A549 treated with ZK216348 at 1 μM for 4 hours (cell line): Measurements from ENCODE around the gene EME2. TPM values are rescaled to one million over a fixed set of nuclear protein-coding genes. Genes with fewer than 3 reads are reported as not detected.

Experiments
- total RNA-seq: library from RNA; stranded (reverse); fragments of 200-300 nt; extraction: Qiagen RNA extraction; gene quantifications from 5 replicates; pipeline ENCODE4 v1.2.3, GENCODE V29; 2022; ENCODE audit warnings: low read depth

EME2 gene, protein sequence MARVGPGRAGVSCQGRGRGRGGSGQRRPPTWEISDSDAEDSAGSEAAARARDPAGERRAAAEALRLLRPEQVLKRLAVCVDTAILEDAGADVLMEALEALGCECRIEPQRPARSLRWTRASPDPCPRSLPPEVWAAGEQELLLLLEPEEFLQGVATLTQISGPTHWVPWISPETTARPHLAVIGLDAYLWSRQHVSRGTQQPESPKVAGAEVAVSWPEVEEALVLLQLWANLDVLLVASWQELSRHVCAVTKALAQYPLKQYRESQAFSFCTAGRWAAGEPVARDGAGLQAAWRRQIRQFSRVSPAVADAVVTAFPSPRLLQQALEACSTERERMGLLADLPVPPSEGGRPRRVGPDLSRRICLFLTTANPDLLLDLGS
- 5.3 to 12.7 TPM (median 10.6 TPM) in 5 replicates for total RNA-seq

GRCh38 chr16:1772362-1772907, at the start of gene EME2:
TSS of gene EME2 (plus strand) at chr16:1772810. CDS start at chr16:1773228, 418 bp downstream.

GRCh38 chr16:1771188-1771863, 1.3 kb upstream of the EME2 start, which contains the start of gene NME3:
TSS of gene NME3 (minus strand) at chr16:1771543. CDS start at chr16:1771534, 9 bp downstream.

DNA sequence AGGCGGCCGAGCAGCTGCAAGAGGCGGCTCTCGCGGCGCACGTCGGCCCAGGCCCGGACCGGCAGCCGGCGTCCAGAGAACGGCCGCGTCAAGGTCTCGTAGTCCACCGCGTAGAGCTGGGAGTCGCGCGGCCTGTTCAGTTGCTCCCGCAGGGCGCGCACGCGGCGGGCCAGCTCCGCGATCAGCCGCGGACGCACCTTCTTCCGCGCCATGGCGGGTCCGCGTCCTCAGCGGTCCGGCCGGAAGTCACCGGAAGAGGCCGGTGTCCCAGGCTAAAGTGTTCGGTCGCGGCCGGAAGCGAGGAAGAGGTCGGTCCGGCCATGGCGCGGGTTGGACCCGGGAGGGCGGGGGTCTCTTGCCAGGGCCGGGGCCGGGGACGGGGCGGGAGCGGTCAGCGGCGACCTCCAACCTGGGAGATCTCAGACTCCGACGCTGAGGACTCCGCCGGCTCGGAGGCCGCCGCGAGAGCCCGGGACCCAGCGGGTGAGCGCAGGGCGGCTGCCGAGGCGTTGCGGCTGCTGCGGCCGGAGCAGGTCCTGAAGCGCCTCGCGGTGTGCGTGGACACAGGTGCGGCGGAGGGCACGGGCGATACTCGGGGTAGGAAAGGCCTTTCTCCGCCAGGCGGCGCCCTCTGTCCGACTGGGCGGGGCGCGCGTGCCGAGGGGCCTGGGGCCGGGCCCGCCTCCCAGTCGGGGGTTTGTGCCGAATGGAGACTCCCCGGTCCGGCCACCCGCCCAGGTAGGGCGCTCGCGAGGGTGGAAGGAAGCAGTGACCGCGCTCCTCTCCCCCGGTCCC, 495 bp downstream of the EME2 start, which contains the start of gene MRPS34:
Gene MRPS34, minus strand, starts transcription at position 227 of the 795 bp plus-strand sequence. Its CDS starts 15 bp downstream, at position 212.

GRCh38 chr16:1782408-1783264, 10.0 kb downstream of the EME2 start, which contains the start of the genes NUBP2 and SPSB3:
TSS of gene NUBP2 (plus strand) at chr16:1782960. CDS start at chr16:1783021, 61 bp downstream.
TSS of gene SPSB3 (minus strand) at chr16:1782571. CDS start at chr16:1781483, 1,088 bp downstream.

GRCh38 chr16:1793578-1794220, 21.1 kb downstream of the EME2 start, which contains the start of gene IGFALS:
TSS of gene IGFALS (minus strand) at chr16:1793705. CDS start at chr16:1793652, 53 bp downstream.

Other genes with a start within 250 kb of the EME2 start
- not detected in 5 replicates for gene TMEM204, start 239.1 kb upstream of the EME2 start, total RNA-seq
- 8.1 to 11.2 TPM (median 9.7 TPM) in 5 replicates for gene IFT140, start 160.7 kb upstream of the EME2 start, total RNA-seq
- gene CRAMP1, start 160.4 kb upstream of the EME2 start, total RNA-seq: 12.4 to 19.1 TPM (median 16.7 TPM) in 5 replicates
- 168 to 242 TPM (median 184 TPM) in 5 replicates for gene JPT2, start 94.5 kb upstream of the EME2 start, total RNA-seq
- 20.2 to 72.3 TPM (median 60.7 TPM) in 5 replicates for gene MAPK8IP3, start 66.6 kb upstream of the EME2 start, total RNA-seq
- 23.1 to 67.4 TPM (median 55.9 TPM) in 5 replicates for gene NME3, start 1.3 kb upstream of the EME2 start, total RNA-seq
- 152 to 266 TPM (median 257 TPM) in 5 replicates for gene MRPS34, start 324 bp downstream of the EME2 start, total RNA-seq
- gene SPSB3, start 9.8 kb downstream of the EME2 start, total RNA-seq: 10.3 to 29.0 TPM (median 24.1 TPM) in 5 replicates
- gene NUBP2, start 10.2 kb downstream of the EME2 start, total RNA-seq: 41.7 to 91.8 TPM (median 78.7 TPM) in 5 replicates
- not detected in 5 replicates for gene IGFALS, start 20.9 kb downstream of the EME2 start, total RNA-seq
- gene HAGH, start 54.0 kb downstream of the EME2 start, total RNA-seq: 47.2 to 80.4 TPM (median 68.8 TPM) in 5 replicates
- 37.1 to 52.6 TPM (median 47.0 TPM) in 5 replicates for gene FAHD1, start 54.4 kb downstream of the EME2 start, total RNA-seq
- gene MEIOB, start 99.4 kb downstream of the EME2 start, total RNA-seq: 1.5 to 2.0 TPM (median 1.5 TPM) in 5 replicates
- gene HS3ST6, start 145.6 kb downstream of the EME2 start, total RNA-seq: 1.9 to 3.8 TPM (median 2.9 TPM) in 5 replicates
- 21.6 to 40.8 TPM (median 38.3 TPM) in 5 replicates for gene MSRB1, start 170.4 kb downstream of the EME2 start, total RNA-seq
- not detected in 5 replicates for gene RPL3L, start 181.9 kb downstream of the EME2 start, total RNA-seq
- gene NDUFB10, start 186.7 kb downstream of the EME2 start, total RNA-seq: 246 to 312 TPM (median 253 TPM) in 5 replicates
- 2,814 to 5,362 TPM (median 5,215 TPM) in 5 replicates for gene RPS2, start 192.0 kb downstream of the EME2 start, total RNA-seq
- not detected in 5 replicates for gene RNF151, start 194.0 kb downstream of the EME2 start, total RNA-seq
- 22.3 to 41.6 TPM (median 37.2 TPM) in 5 replicates for gene TBL3, start 199.2 kb downstream of the EME2 start, total RNA-seq
- 0.24 to 0.63 TPM (median 0.34 TPM) in 4 of 5 replicates, not detected in the other for gene NOXO1, start 208.7 kb downstream of the EME2 start, total RNA-seq
- 29.3 to 47.4 TPM (median 42.7 TPM) in 5 replicates for gene GFER, start 211.4 kb downstream of the EME2 start, total RNA-seq
- 4.4 to 8.7 TPM (median 8.3 TPM) in 5 replicates for gene SYNGR3, start 217.2 kb downstream of the EME2 start, total RNA-seq
- gene ZNF598, start 237.0 kb downstream of the EME2 start, total RNA-seq: 34.2 to 63.9 TPM (median 59.5 TPM) in 5 replicates
- 0.65 to 1.6 TPM (median 1.1 TPM) in 4 of 5 replicates, not detected in the other for gene NPW, start 247.0 kb downstream of the EME2 start, total RNA-seq